ENCODE measurements around the gene LDHA.

LDHA gene

DNA sequence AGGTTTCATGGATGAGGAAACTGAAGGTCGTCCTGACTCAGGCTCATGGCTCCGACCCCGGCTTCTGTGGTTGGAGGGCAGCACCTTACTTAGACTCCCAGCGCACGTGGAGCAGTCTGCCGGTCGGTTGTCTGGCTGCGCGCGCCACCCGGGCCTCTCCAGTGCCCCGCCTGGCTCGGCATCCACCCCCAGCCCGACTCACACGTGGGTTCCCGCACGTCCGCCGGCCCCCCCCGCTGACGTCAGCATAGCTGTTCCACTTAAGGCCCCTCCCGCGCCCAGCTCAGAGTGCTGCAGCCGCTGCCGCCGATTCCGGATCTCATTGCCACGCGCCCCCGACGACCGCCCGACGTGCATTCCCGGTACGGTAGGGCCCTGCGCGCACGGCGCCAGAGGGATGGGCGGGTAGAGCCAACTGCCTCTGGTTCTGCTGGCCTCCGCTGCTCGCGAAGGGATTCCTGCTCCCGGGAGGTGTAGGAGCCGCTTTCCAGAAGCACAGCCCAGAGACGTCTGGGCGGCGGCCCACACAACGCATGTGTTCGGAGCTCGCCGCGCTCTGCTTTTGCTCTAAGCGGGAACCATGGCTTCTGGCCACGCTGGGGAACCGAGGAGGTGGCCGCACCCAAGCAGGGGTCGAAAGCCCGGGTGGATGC, at the start of gene LDHA:
LDHA (plus strand) TSS at position 289 of the 653 bp plus-strand sequence. CDS start 2,280 bp downstream, outside the sequence.
- no peak for TF ChIP-seq CTCF (IDR thresholded peaks at IDR 0.05; ENCODE audit: insufficient read depth, low read depth, low read length, missing control alignments)
- peak; percentile 99 for DNase-seq (ENCODE audit: low read depth)
- peak within 1 kb of the TSS; percentile 89 for H3K4me3 ChIP-seq (ENCODE audit: low read depth, low read length)

GRCh38 chr11:18347471-18348125, 46.8 kb upstream of the LDHA start:
- DNase-seq (ENCODE audit: low read depth): no peak
- no peak for TF ChIP-seq CTCF (IDR thresholded peaks at IDR 0.05; ENCODE audit: insufficient read depth, low read depth, low read length, missing control alignments)
- H3K4me3 ChIP-seq (ENCODE audit: low read depth, low read length): no peak overlapping the region

DNA sequence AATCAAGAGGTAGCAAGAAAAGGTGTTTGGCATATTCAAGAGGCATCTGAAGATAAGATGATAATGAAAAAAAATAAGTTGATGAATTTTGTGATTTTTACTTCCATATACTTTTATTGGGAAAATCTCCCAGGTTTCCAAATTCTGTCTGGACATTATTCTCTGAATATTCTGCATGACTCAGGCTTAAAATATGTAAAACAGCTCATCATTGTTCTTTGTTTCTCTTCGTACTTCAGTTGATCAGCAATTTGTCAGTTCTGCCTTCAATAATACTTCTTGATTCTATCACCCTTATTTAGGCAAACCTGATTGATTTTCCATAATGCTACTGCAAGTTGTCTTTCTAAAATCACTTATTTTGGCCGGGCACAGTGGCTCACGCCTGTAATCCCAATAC, 41.8 kb upstream of the LDHA start:
- TF ChIP-seq CTCF (IDR thresholded peaks at IDR 0.05; ENCODE audit: insufficient read depth, low read depth, low read length, missing control alignments): no peak
- no peak overlapping the region for H3K4me3 ChIP-seq (ENCODE audit: low read depth, low read length)
- DNase-seq (ENCODE audit: low read depth): no peak

DNA sequence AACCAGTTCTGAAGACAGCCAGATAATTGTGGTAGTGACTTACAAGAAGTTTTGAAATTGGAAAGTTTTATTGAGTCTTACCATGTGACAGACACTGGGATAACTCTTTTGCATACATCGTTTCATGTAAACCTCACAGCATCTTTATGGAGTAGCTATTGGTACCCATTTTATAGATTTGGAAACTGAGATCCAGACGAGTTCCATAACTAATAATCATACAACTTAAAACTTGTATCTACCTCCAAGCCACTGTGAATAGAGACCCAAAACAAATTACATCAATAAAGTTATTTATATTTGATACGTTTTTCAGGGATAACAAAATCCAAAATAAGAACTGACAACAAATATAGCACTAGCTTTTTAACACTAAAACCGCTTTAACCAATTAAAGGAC, 35.7 kb upstream of the LDHA start:
- no peak for DNase-seq (ENCODE audit: low read depth)
- TF ChIP-seq CTCF (IDR thresholded peaks at IDR 0.05; ENCODE audit: insufficient read depth, low read depth, low read length, missing control alignments): no peak
- H3K4me3 ChIP-seq (ENCODE audit: low read depth, low read length): no peak overlapping the region

GRCh38 chr11:18361154-18361553, 33.2 kb upstream of the LDHA start:
- no peak overlapping the region for H3K4me3 ChIP-seq (ENCODE audit: low read depth, low read length)
- DNase-seq (ENCODE audit: low read depth): no peak
- TF ChIP-seq CTCF (IDR thresholded peaks at IDR 0.05; ENCODE audit: insufficient read depth, low read depth, low read length, missing control alignments): no peak

GRCh38 chr11:18364495-18365073, 29.8 kb upstream of the LDHA start:
- TF ChIP-seq CTCF (IDR thresholded peaks at IDR 0.05; ENCODE audit: insufficient read depth, low read depth, low read length, missing control alignments): no peak
- no peak overlapping the region for H3K4me3 ChIP-seq (ENCODE audit: low read depth, low read length)
- DNase-seq (ENCODE audit: low read depth): no peak

Data from GM12865 (cell line).